Measurements from ENCODE around the gene ATIC.
A peak's percentile ranks its signal among the peaks of the same experiment; 100 is the strongest.

The ATIC gene

GRCh38 chr2:215311625-215312396, at the start of gene ATIC:
TSS of gene ATIC (plus strand) at chr2:215312059. CDS start at chr2:215312143, 84 bp downstream.
- Histone ChIP-seq H3K27me3 (ENCODE audit: insufficient read depth, low read length, poor library complexity, severe bottlenecking) (no peaks in the 10 kb centered on the region), H3K4me1 (ENCODE audit: insufficient read depth, low read length, poor library complexity, severe bottlenecking) (peaks cover 22% of the 10 kb centered on the region), H3K4me3 (ENCODE audit: low read length, poor library complexity, severe bottlenecking) (peak within 1 kb of the TSS; percentile 99), H3K9ac (ENCODE audit: low read depth, low read length, poor library complexity, severe bottlenecking) (peak within 1 kb of the TSS; percentile 97), H3K4me2 (ENCODE audit: low read depth, low read length, poor library complexity, severe bottlenecking) (peak within 1 kb of the TSS; percentile 85), H2AFZ (ENCODE audit: low read length) (peak within 1 kb of the TSS; percentile 93), H3K9me2 (replicated peaks; ENCODE audit: low read depth, low read length) (no peaks in the 10 kb centered on the region), H3F3A (ENCODE audit: low read depth) (peaks cover 2% of the 10 kb centered on the region; the same call in 1 of the 2 replicates), H3K79me2 (ENCODE audit: insufficient read depth, low read length) (peaks cover 67% of the 10 kb centered on the region), H3K9me3 (ENCODE audit: insufficient read depth, low read depth, low read length) (no peaks in the 10 kb centered on the region), H3K36me3 (ENCODE audit: insufficient read depth, low read length) (0 out of 2 replicates have a peak, but pooled peaks cover 2% of the 10 kb centered on the region), H4K20me1 (ENCODE audit: insufficient read depth, low read length, poor library complexity, severe bottlenecking) (peaks cover 4% of the 10 kb centered on the region)
- TF ChIP-seq EZH2phosphoT487 (IDR thresholded peaks at IDR 0.05; ENCODE audit: borderline replicate concordance) = no peak
- TF ChIP-seq, protein P1, sequence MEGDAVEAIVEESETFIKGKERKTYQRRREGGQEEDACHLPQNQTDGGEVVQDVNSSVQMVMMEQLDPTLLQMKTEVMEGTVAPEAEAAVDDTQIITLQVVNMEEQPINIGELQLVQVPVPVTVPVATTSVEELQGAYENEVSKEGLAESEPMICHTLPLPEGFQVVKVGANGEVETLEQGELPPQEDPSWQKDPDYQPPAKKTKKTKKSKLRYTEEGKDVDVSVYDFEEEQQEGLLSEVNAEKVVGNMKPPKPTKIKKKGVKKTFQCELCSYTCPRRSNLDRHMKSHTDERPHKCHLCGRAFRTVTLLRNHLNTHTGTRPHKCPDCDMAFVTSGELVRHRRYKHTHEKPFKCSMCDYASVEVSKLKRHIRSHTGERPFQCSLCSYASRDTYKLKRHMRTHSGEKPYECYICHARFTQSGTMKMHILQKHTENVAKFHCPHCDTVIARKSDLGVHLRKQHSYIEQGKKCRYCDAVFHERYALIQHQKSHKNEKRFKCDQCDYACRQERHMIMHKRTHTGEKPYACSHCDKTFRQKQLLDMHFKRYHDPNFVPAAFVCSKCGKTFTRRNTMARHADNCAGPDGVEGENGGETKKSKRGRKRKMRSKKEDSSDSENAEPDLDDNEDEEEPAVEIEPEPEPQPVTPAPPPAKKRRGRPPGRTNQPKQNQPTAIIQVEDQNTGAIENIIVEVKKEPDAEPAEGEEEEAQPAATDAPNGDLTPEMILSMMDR (conservative IDR thresholded peaks at IDR 0.05; ENCODE audit: low read length) = no peak

GRCh38 chr2:215262303-215262702, 49.6 kb upstream of the ATIC start:
- no peak overlapping the region for H3K4me2 ChIP-seq (ENCODE audit: low read depth, low read length, poor library complexity, severe bottlenecking)
- no peaks in the 10 kb centered on the region for H3K4me1 ChIP-seq (ENCODE audit: insufficient read depth, low read length, poor library complexity, severe bottlenecking)
- no peak overlapping the region for H2AFZ ChIP-seq (ENCODE audit: low read length)
- no peak for TF ChIP-seq EZH2phosphoT487 (IDR thresholded peaks at IDR 0.05; ENCODE audit: borderline replicate concordance)
- TF ChIP-seq, protein P1 (conservative IDR thresholded peaks at IDR 0.05; ENCODE audit: low read length) = no peak
- no peak overlapping the region for H3K4me3 ChIP-seq (ENCODE audit: low read length, poor library complexity, severe bottlenecking)
- H3K36me3 ChIP-seq (ENCODE audit: insufficient read depth, low read length) = no peaks in the 10 kb centered on the region
- no peaks in the 10 kb centered on the region for H3K9me3 ChIP-seq (ENCODE audit: insufficient read depth, low read depth, low read length)
- H4K20me1 ChIP-seq (ENCODE audit: insufficient read depth, low read length, poor library complexity, severe bottlenecking) = no peaks in the 10 kb centered on the region
- H3K27me3 ChIP-seq (ENCODE audit: insufficient read depth, low read length, poor library complexity, severe bottlenecking) = no peaks in the 10 kb centered on the region
- H3F3A ChIP-seq (ENCODE audit: low read depth) = no peaks in the 10 kb centered on the region
- no peaks in the 10 kb centered on the region for H3K9me2 ChIP-seq (replicated peaks; ENCODE audit: low read depth, low read length)
- no peaks in the 10 kb centered on the region for H3K79me2 ChIP-seq (ENCODE audit: insufficient read depth, low read length)
- H3K9ac ChIP-seq (ENCODE audit: low read depth, low read length, poor library complexity, severe bottlenecking) = no peak overlapping the region

DNA sequence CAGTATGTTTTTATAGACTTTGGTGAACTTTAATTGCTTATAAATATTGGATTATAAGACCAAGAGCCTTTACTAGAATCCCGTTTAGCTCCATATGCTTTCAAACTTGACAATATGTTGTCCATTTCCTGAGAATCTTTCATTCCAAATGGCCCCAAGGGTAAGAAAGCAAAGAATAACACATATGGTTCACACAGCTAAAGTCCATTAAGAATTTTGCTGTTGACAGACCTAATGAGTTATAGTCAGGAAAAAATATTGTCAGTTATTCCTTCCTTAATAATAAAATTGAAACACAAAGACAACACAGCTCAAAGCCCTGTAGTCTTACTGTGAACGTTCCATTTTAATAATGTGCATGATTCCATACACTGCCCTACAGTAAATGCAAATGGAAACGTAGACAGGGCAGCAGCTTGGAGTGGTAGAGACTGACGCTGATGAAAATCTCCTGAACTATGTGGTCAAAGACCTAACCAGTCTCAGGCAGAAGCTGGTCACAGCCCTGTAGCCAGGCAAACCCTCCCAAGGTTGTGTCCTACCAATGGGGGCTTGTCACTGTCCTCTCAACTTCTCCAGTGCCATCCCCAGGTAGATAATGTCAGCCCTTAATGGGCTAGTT, 49.0 kb upstream of the ATIC start:
- Histone ChIP-seq H3K36me3 (ENCODE audit: insufficient read depth, low read length) (no peaks in the 10 kb centered on the region), H3K27me3 (ENCODE audit: insufficient read depth, low read length, poor library complexity, severe bottlenecking) (no peaks in the 10 kb centered on the region), H3K4me3 (ENCODE audit: low read length, poor library complexity, severe bottlenecking) (no peak overlapping the region), H3K79me2 (ENCODE audit: insufficient read depth, low read length) (no peaks in the 10 kb centered on the region), H3K4me2 (ENCODE audit: low read depth, low read length, poor library complexity, severe bottlenecking) (no peak overlapping the region), H3K9me2 (replicated peaks; ENCODE audit: low read depth, low read length) (no peaks in the 10 kb centered on the region), H3K9me3 (ENCODE audit: insufficient read depth, low read depth, low read length) (no peaks in the 10 kb centered on the region), H4K20me1 (ENCODE audit: insufficient read depth, low read length, poor library complexity, severe bottlenecking) (no peaks in the 10 kb centered on the region), H2AFZ (ENCODE audit: low read length) (no peak overlapping the region), H3F3A (ENCODE audit: low read depth) (no peaks in the 10 kb centered on the region), H3K9ac (ENCODE audit: low read depth, low read length, poor library complexity, severe bottlenecking) (no peak overlapping the region), H3K4me1 (ENCODE audit: insufficient read depth, low read length, poor library complexity, severe bottlenecking) (no peaks in the 10 kb centered on the region)
- TF ChIP-seq, protein P1 (conservative IDR thresholded peaks at IDR 0.05; ENCODE audit: low read length) = no peak
